ENCODE results near the gene PDE10A.
A peak's percentile ranks its signal among the peaks of the same experiment; 100 is the strongest.
"Not testable (repeated sequence)": the region's sequence is repeated elsewhere in the genome, so short reads cannot be mapped to it uniquely, and the experiment has no call there.

Gene PDE10A

DNA sequence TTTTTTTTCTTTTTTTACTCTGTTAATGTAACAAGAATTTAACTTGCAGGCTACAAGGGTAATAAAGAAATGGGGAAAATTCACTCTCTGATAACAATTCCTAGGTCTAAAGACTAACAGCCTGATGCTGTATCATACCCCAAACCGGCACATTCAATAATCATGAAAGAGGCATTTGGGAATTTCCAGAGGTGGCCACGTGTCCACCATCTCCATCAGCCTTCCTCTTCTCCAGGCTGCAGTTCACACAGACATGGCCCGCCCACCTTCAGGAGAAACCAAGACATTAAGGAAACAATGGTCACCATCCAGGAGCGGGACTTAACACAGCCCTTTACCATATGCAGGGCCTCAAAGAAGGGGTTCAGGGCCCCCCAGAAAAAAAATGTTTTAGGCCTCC, 44.8 kb downstream of the PDE10A start:
- no peak overlapping the region for H3K27ac ChIP-seq
- DNase-seq (ENCODE audit: low spot score): no peak
- TF ChIP-seq, protein P1, sequence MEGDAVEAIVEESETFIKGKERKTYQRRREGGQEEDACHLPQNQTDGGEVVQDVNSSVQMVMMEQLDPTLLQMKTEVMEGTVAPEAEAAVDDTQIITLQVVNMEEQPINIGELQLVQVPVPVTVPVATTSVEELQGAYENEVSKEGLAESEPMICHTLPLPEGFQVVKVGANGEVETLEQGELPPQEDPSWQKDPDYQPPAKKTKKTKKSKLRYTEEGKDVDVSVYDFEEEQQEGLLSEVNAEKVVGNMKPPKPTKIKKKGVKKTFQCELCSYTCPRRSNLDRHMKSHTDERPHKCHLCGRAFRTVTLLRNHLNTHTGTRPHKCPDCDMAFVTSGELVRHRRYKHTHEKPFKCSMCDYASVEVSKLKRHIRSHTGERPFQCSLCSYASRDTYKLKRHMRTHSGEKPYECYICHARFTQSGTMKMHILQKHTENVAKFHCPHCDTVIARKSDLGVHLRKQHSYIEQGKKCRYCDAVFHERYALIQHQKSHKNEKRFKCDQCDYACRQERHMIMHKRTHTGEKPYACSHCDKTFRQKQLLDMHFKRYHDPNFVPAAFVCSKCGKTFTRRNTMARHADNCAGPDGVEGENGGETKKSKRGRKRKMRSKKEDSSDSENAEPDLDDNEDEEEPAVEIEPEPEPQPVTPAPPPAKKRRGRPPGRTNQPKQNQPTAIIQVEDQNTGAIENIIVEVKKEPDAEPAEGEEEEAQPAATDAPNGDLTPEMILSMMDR (IDR thresholded peaks at IDR 0.05): no peak
- no peak overlapping the region for H3K4me3 ChIP-seq

DNA sequence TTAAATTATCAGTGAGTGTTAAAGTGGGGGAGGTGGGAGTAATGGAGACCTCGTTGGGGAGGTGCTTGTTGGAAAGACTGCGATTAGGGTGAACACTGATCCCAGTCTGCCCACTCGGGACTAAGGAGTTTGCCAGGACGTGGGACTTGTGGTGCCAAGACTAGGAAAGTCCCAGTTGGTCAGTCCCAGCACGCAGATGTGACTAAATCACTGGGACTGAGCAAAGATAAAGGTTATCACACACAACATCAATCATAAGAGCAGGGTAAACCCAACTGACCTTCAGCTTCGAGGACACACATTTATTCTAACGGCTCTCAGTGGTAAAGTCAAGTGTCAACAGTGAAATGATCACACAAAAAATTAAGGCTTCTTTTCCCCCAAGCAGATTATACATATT, 45.5 kb downstream of the PDE10A start:
- H3K4me3 ChIP-seq: no peak overlapping the region
- TF ChIP-seq, protein P1 (IDR thresholded peaks at IDR 0.05): no peak
- DNase-seq (ENCODE audit: low spot score): no peak
- H3K27ac ChIP-seq: no peak overlapping the region

DNA sequence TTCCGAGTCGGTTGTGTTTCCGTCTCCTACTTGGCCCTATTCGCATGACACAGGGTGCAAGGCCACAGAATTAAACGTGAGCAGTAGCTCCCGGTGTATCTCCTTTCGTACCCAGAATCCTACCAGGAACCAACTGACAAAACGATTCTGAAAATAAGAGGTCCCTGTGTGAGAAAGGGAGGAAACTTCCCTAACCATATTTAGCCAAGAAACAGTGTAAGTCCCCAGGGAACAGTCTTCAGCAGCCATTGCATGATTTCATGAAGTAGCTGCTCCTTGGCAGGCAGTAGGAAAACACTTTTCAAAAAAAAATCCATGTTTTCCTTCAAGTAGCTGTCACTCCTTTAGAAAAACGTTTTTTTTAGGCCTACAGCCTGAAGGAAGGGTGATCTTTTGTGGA, 46.9 kb downstream of the PDE10A start:
- TF ChIP-seq, protein P1 (IDR thresholded peaks at IDR 0.05): no peak
- DNase-seq (ENCODE audit: low spot score): no peak
- Histone ChIP-seq H3K27ac (peak overlapping the region; percentile 51 to 56), H3K4me3 (peak overlapping the region; percentile 60)

DNA sequence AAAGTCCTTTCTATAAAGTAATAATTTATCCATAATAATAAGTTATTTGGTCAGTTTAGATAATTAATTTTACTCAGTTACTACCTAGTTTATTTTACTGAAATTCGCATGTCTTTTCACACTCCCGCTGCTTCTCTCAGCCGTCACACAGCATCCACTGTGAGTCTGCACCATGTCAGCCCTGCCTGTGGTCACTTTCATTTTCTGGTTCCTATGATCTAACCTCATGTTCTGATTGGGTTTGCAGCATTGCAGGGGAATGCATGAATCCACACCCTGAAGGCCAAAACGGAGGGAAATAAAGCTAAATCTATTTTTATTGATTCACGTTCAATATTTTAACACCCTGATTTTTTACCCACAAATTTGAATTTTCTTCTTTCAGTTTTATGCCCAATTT, 47.4 kb downstream of the PDE10A start:
- H3K4me3 ChIP-seq: peak overlapping the region; percentile 60
- no peak for DNase-seq (ENCODE audit: low spot score)
- TF ChIP-seq, protein P1 (IDR thresholded peaks at IDR 0.05): no peak
- H3K27ac ChIP-seq: peak overlapping the region; percentile 51 to 56

DNA sequence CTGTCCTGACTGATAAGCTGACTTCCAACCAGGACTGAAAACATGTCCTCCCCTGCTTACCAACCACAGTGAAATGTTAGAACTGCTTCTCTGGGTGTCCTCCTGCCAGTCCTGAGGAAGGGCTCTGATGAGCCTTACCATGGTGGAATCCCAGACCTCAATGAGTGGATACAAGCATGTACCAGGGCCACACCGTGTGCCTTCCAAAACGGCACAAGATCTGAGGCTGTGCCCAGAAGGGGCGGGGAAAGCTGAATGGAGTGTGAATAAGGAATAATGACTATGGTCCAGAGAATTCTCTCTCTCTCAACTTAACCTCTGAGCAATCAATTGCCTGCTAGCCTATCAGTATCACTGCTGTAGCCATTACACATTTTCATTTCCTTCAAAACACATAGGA, 51.7 kb downstream of the PDE10A start:
- no peak overlapping the region for H3K27ac ChIP-seq
- DNase-seq (ENCODE audit: low spot score): no peak
- TF ChIP-seq, protein P1 (IDR thresholded peaks at IDR 0.05): no peak
- no peak overlapping the region for H3K4me3 ChIP-seq

DNA sequence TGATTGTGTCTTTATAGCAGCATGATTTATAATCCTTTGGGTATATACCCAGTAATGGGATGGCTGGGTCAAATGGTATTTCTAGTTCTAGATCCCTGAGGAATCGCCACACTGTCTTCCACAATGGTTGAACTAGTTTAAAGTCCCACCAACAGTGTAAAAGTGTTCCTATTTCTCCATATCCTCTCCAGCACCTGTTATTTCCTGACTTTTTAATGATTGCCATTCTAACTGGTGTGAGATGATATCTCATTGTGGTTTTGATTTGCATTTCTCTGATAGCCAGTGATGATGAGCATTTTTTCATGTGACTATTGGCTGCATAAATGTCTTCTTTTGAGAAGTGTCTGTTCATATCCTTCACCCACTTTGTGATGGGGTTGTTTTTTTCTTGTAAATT, 54.5 kb downstream of the PDE10A start:
- H3K4me3 ChIP-seq; H3K27ac ChIP-seq; DNase-seq (ENCODE audit: low spot score): not testable (repeated sequence)

DNA sequence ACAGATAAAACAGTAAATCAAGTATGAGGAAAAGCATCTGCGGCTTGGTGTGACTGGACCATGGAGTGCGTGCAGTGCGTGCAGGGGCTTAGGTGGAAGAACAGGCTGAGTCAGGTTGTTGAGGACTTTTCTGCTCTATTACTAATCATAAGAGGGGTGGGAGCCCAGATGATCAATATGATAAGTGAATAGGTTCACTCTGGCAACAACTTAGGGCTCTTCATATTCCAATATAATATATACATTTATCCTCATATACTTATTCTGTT, 56.4 kb downstream of the PDE10A start:
- TF ChIP-seq, protein P1 (IDR thresholded peaks at IDR 0.05): no peak

More for the DNA sequence above, 56.4 kb downstream of the PDE10A start:
- DNase-seq (ENCODE audit: low spot score): no peak
- H3K4me3 ChIP-seq: no peak overlapping the region
- no peak overlapping the region for H3K27ac ChIP-seq
